HUES64 (cell line): ENCODE results near the gene SCGB1A1.

ENCODE experiments used
- H3K27ac ChIP-seq: 2 replicates; pipeline ENCODE4 v1.7.0; 2013; ENCODE audit warnings: low read depth, low read length, inconsistent platforms
- H3K27me3 ChIP-seq: 2 replicates; pipeline ENCODE4 v1.6.1; 2013; ENCODE audit warnings: mild to moderate bottlenecking, low read length; ENCODE audit not compliant: insufficient read depth
- H3K36me3 ChIP-seq: 2 replicates; pipeline ENCODE4 v1.6.1; 2013; ENCODE audit warnings: mild to moderate bottlenecking, low read length; ENCODE audit not compliant: insufficient read depth
- H3K4me1 ChIP-seq: 2 replicates; pipeline ENCODE4 v1.6.1; 2013; ENCODE audit warnings: mild to moderate bottlenecking, low read length, moderate library complexity; ENCODE audit not compliant: insufficient read depth
- H3K4me3 ChIP-seq: 2 replicates; pipeline ENCODE4 v1.5.1; 2013; ENCODE audit warnings: mild to moderate bottlenecking, low read length, moderate library complexity
- H3K9ac ChIP-seq: 2 replicates; pipeline ENCODE4 v1.6.1; 2013; ENCODE audit warnings: mild to moderate bottlenecking, low read depth, low read length
- H3K9me3 ChIP-seq: 2 replicates; pipeline ENCODE4 v1.6.1; 2013; ENCODE audit warnings: low read depth, low read length; ENCODE audit not compliant: insufficient read depth
- WGBS: fragments of 150-250, 120-280 bp; methylation state at CpG from one replicate; pipeline ENCODE4 v1.1.7; 2013; ENCODE audit warnings: missing lambda C conversion rate; 5-methylcytosine and 5-hydroxymethylcytosine counted together

The SCGB1A1 gene

GRCh38 chr11:62388999-62389398, 29.8 kb upstream of the SCGB1A1 start:
- no peaks in the 10 kb centered on the region for H3K36me3 ChIP-seq
- no peak overlapping the region for H3K4me3 ChIP-seq
- H3K27ac ChIP-seq, result no peak overlapping the region
- 90% methylated on average over 11 of the region's 11 CpGs for WGBS
- no peaks in the 10 kb centered on the region for H3K27me3 ChIP-seq
- H3K9ac ChIP-seq, result no peak overlapping the region
- H3K9me3 ChIP-seq, result no peaks in the 10 kb centered on the region
- no peaks in the 10 kb centered on the region for H3K4me1 ChIP-seq

DNA sequence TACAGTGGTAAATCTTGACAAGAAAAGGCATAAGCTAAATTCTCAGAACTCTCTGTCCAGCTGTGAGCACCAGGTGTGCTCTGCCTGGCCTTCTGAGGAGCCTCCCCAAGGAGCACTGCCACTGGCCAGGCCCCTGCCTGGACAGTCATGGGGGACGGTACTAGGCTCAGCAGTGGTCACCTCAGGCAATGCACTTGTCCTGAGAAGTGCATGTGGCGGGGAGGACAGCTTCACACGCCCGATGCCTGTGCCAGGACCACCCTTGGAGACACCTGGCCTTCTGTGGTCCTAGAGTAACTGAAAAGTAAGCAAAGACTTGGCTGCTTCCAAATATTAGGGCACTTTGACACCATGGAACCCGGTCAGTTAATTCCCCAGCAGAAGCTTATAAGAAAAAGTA, 28.6 kb upstream of the SCGB1A1 start:
- 76% methylated on average over 5 of the region's 5 CpGs for WGBS
- no peak overlapping the region for H3K27ac ChIP-seq
- no peaks in the 10 kb centered on the region for H3K27me3 ChIP-seq
- no peaks in the 10 kb centered on the region for H3K9me3 ChIP-seq
- H3K9ac ChIP-seq, result no peak overlapping the region
- peaks cover 1% of the 10 kb centered on the region; the same call in 1 of the 2 replicates for H3K4me1 ChIP-seq
- H3K36me3 ChIP-seq, result no peaks in the 10 kb centered on the region
- no peak overlapping the region for H3K4me3 ChIP-seq

- 88% methylated on average over 1 of the region's 1 CpG for WGBS
- Histone ChIP-seq H3K4me3 (no peak overlapping the region), H3K4me1 (peaks cover 4% of the 10 kb centered on the region; the same call in 1 of the 2 replicates), H3K27ac (no peak overlapping the region), H3K9ac (no peak overlapping the region), H3K9me3 (no peaks in the 10 kb centered on the region), H3K36me3 (no peaks in the 10 kb centered on the region), H3K27me3 (no peaks in the 10 kb centered on the region)
These were observed 28.1 kb upstream of the SCGB1A1 start for GRCh38 chr11:62390722-62391121.

DNA sequence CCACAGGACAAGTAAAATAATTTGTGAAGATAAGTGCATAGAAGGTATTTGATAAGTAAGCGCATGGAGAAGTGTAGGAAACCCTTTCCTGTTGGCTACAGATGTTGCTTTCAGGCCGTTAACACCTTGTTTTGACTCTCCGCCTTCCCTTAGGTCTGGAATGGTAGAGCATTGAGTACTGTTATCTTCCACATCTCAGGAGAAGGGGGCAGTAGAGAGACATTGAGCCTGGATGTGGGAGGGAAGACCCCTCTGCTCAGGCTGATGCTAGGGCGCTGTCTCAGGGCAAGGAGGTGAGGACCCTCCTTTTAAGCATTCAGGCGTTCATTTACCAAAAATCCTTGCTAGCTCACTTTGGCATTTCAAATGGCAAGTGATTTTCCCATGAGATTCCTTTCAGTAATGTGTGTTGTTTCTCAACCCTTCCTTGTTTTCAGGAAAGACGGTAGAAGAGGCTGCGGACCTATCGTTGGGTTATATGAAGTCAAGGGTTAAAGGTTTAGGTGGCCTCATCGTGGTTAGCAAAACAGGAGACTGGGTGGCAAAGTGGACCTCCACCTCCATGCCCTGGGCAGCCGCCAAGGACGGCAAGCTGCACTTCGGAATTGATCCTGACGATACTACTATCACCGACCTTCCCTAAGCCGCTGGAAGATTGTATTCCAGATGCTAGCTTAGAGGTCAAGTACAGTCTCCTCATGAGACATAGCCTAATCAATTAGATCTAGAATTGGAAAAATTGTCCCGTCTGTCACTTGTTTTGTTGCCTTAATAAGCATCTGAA, 27.0 kb upstream of the SCGB1A1 start:
- Histone ChIP-seq H3K36me3 (no peaks in the 10 kb centered on the region), H3K9me3 (no peaks in the 10 kb centered on the region), H3K27ac (no peak overlapping the region), H3K4me3 (no peak overlapping the region), H3K4me1 (peaks cover 4% of the 10 kb centered on the region; the same call in 1 of the 2 replicates), H3K9ac (no peak overlapping the region), H3K27me3 (no peaks in the 10 kb centered on the region)
- WGBS, result 88% methylated on average over 16 of the region's 16 CpGs

DNA sequence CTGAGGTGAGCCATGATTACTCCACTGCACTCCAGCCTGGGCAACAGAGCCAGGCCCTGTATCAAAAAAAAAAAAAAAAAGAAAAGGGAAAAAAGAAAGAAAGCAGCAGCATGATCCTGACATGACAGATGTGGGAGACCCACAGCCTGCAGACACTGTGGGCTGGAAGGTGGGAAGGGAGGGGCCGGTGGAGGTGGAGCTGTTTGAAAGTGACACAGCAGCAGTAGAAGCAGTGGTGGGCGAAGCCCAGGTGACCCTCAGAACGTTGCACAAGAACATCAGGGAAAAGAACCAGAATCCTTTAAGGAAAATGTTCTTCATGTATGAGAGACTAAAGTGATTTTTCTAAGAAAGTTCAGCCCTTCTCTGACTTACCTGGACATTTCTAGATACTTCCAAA, 26.3 kb upstream of the SCGB1A1 start:
- H3K4me3 ChIP-seq, result no peak overlapping the region
- H3K27ac ChIP-seq, result no peak overlapping the region
- 90% methylated on average over 2 of the region's 3 CpGs for WGBS

GRCh38 chr11:62393061-62393611, 25.7 kb upstream of the SCGB1A1 start:
- no peaks in the 10 kb centered on the region for H3K9me3 ChIP-seq
- H3K9ac ChIP-seq, result no peak overlapping the region
- WGBS, result 92% methylated on average over 12 of the region's 12 CpGs
- no peaks in the 10 kb centered on the region for H3K36me3 ChIP-seq
- no peak overlapping the region for H3K27ac ChIP-seq
- H3K4me1 ChIP-seq, result peaks cover 9% of the 10 kb centered on the region; the same call in 1 of the 2 replicates
- no peaks in the 10 kb centered on the region for H3K27me3 ChIP-seq
- H3K4me3 ChIP-seq, result no peak overlapping the region

More for the DNA sequence above, 26.3 kb upstream of the SCGB1A1 start:
- no peak overlapping the region for H3K9ac ChIP-seq
- H3K9me3 ChIP-seq, result no peaks in the 10 kb centered on the region
- no peaks in the 10 kb centered on the region for H3K36me3 ChIP-seq
- H3K4me1 ChIP-seq, result peaks cover 4% of the 10 kb centered on the region; the same call in 1 of the 2 replicates
- no peaks in the 10 kb centered on the region for H3K27me3 ChIP-seq

GRCh38 chr11:62393735-62394134, 25.1 kb upstream of the SCGB1A1 start:
- Histone ChIP-seq H3K4me1 (peaks cover 15% of the 10 kb centered on the region; the same call in 1 of the 2 replicates), H3K4me3 (no peak overlapping the region), H3K27me3 (no peaks in the 10 kb centered on the region), H3K36me3 (no peaks in the 10 kb centered on the region), H3K27ac (no peak overlapping the region), H3K9me3 (no peaks in the 10 kb centered on the region), H3K9ac (no peak overlapping the region)
- 97% methylated on average over 5 of the region's 5 CpGs for WGBS

DNA sequence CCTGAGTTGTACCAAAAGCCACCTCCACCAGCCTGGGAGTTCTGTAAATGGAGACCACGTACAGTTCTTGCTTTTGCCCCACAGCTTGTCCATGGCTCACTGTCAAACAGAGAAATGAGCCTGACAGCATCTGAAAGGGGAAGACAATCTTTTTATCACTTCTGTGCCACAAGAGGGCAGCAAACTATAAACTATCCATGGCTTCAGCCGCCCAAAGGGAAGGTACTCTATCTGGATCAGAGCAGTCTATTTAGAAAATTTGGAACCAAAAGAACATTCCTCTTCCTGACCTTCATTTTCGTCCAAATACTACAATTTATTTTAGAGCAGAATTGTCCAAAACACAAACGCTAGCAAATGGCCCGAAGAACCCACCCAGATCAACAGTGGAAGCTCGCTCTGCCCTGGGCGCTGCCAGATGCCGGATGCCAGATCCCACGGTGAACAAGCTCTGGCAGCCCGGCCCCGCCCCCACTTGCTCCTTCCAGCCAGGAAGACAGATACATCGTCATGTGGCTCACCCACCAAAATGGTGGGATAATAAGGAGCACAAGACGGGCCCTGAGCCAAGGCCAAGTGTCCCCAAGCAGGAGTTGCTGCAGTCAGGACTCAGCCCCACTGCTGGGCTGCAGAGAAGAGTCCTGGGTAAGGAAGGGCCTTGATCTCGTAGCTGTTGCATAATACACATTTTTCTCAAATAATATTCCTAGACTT, 23.9 kb upstream of the SCGB1A1 start:
- no peaks in the 10 kb centered on the region for H3K9me3 ChIP-seq
- no peaks in the 10 kb centered on the region for H3K36me3 ChIP-seq
- no peaks in the 10 kb centered on the region for H3K27me3 ChIP-seq
- H3K27ac ChIP-seq, result no peak overlapping the region
- H3K4me1 ChIP-seq, result peaks cover 16% of the 10 kb centered on the region; the same call in 1 of the 2 replicates
- no peak overlapping the region for H3K9ac ChIP-seq
- H3K4me3 ChIP-seq, result peak overlapping the region; percentile 39
- 18% methylated on average over 14 of the region's 14 CpGs for WGBS

- WGBS, result 92% methylated on average over 8 of the region's 10 CpGs
- H3K27ac ChIP-seq, result no peak overlapping the region
These were observed 22.8 kb upstream of the SCGB1A1 start for GRCh38 chr11:62395885-62396551.

GRCh38 chr11:62398011-62398994, 20.5 kb upstream of the SCGB1A1 start:
- peaks cover 23% of the 10 kb centered on the region; the same call in 1 of the 2 replicates for H3K4me1 ChIP-seq
- no peaks in the 10 kb centered on the region for H3K9me3 ChIP-seq
- H3K9ac ChIP-seq, result no peak overlapping the region
- H3K36me3 ChIP-seq, result no peaks in the 10 kb centered on the region
- H3K27ac ChIP-seq, result no peak overlapping the region
- 64% methylated on average over 22 of the region's 22 CpGs for WGBS
- H3K4me3 ChIP-seq, result no peak overlapping the region
- no peaks in the 10 kb centered on the region for H3K27me3 ChIP-seq

More at GRCh38 chr11:62395885-62396551, 22.8 kb upstream of the SCGB1A1 start:
- Histone ChIP-seq H3K9ac (no peak overlapping the region), H3K9me3 (no peaks in the 10 kb centered on the region), H3K36me3 (no peaks in the 10 kb centered on the region), H3K4me1 (peaks cover 16% of the 10 kb centered on the region; the same call in 1 of the 2 replicates), H3K27me3 (no peaks in the 10 kb centered on the region), H3K4me3 (no peak overlapping the region)
